GM19467 (cell line): Measurements from ENCODE around the gene PDX1.

ENCODE experiments used
- ATAC-seq: cut with Tn5 transposase; IDR thresholded peaks from one replicate; pipeline ENCODE4 v1.9.1; 2021; ENCODE audit warnings: mild to moderate bottlenecking, moderate library complexity; ENCODE audit not compliant: unreplicated experiment

The PDX1 gene

GRCh38 chr13:27919934-27920676 lies at the start of gene PDX1:
Gene PDX1 (plus strand): TSS chr13:27920000. CDS start chr13:27920139, 139 bp downstream.
- ATAC-seq, result no peak

GRCh38 chr13:27878274-27878673 lies 41.5 kb upstream of the PDX1 start:
- ATAC-seq, result no peak

GRCh38 chr13:27889471-27889870 lies 30.3 kb upstream of the PDX1 start:
- no peak for ATAC-seq

GRCh38 chr13:27896726-27897125 lies 23.1 kb upstream of the PDX1 start:
- ATAC-seq, result no peak

- no peak for ATAC-seq
Observed at GRCh38 chr13:27904719-27905118, 15.1 kb upstream of the PDX1 start.

GRCh38 chr13:27905650-27906049 lies 14.2 kb upstream of the PDX1 start:
- ATAC-seq, result no peak

GRCh38 chr13:27907121-27907787 lies 12.5 kb upstream of the PDX1 start:
- no peak for ATAC-seq

- no peak for ATAC-seq
Observed at GRCh38 chr13:27909378-27909777, 10.4 kb upstream of the PDX1 start.

- ATAC-seq, result no peak
Observed at GRCh38 chr13:27911521-27911920, 8.3 kb upstream of the PDX1 start.

- ATAC-seq, result no peak
Observed at GRCh38 chr13:27913160-27913559, 6.6 kb upstream of the PDX1 start.

GRCh38 chr13:27915301-27916207 lies 4.2 kb upstream of the PDX1 start:
- ATAC-seq, result no peak

GRCh38 chr13:27917121-27917947 lies 2.5 kb upstream of the PDX1 start:
- ATAC-seq, result no peak

- ATAC-seq, result no peak
Observed at GRCh38 chr13:27918041-27918917, 1.5 kb upstream of the PDX1 start.

- ATAC-seq, result no peak
Observed at GRCh38 chr13:27918918-27919658, 712 bp upstream of the PDX1 start.

- no peak for ATAC-seq
Observed at GRCh38 chr13:27919659-27919933, 204 bp upstream of the PDX1 start.

GRCh38 chr13:27920677-27921420 lies 1.0 kb downstream of the PDX1 start:
- no peak for ATAC-seq

- no peak for ATAC-seq
Observed at GRCh38 chr13:27921421-27921960, 1.7 kb downstream of the PDX1 start.
